ENCODE results near the gene OTOP2.

GRCh38 chr17:74874615-74875037 lies 49.4 kb upstream of the OTOP2 start:
- TF ChIP-seq CTCF (IDR thresholded peaks at IDR 0.05), result no peak
- no peak for TF ChIP-seq POLR2A (IDR thresholded peaks at IDR 0.05)
